Measurements from ENCODE around the gene LRGUK. TPM values are rescaled to one million over a fixed set of nuclear protein-coding genes. Genes with fewer than 3 reads are reported as not detected.

The LRGUK gene
- total and polyA plus RNA-seq, 2 of the 8 experiments (the other 6 are each of a cell fraction or from before 2014, with no cell fraction given), result 1.5 to 3.6 TPM

- no peaks in the 10 kb centered on the region for H4K20me1 ChIP-seq (replicated peaks in 1 of 2; ENCODE audit: control insufficient read depth in 1 of 2, insufficient read depth in 2 of 2, low read length in 2 of 2)
- H4K5ac ChIP-seq (ENCODE audit: insufficient read length, low read depth, low read length), result no peak overlapping the region
- CTCF ChIA-PET (ENCODE audit: partially characterized antibody), result interaction anchor here (1.6 kb wide), 1 partner anchor 12 kb away, joined by 4 read pairs; no protein-coding TSS in a partner anchor
- no peak overlapping the region for H3K4me3 ChIP-seq (ENCODE audit: extremely low read depth in 1 of 4, insufficient read depth in 2 of 4, low read depth in 3 of 4, low read length in 4 of 4)
- POLR2A ChIA-PET (ENCODE audit: partially characterized antibody), result no interaction called here
- H3K23me2 ChIP-seq (ENCODE audit: low read depth, low read length), result no peaks in the 10 kb centered on the region; the same call in 1 of the 2 replicates
- no peak overlapping the region for H2AFZ ChIP-seq (ENCODE audit: low read length)
- H3K4me2 ChIP-seq (ENCODE audit: insufficient read depth in 1 of 2, low read depth in 2 of 2, low read length in 2 of 2), result no peak overlapping the region
- no peaks in the 10 kb centered on the region for H3K27me3 ChIP-seq (replicated peaks in 1 of 4; ENCODE audit: control insufficient read depth in 3 of 4, extremely low read depth in 1 of 4, insufficient read depth in 3 of 4, low read length in 3 of 4)
- H2BK12ac ChIP-seq (ENCODE audit: low read depth, low read length), result no peak overlapping the region
- H2BK5ac ChIP-seq (ENCODE audit: low read depth, low read length), result no peak overlapping the region
- H3K14ac ChIP-seq (ENCODE audit: insufficient read length), result no peak overlapping the region
- no peak overlapping the region for H2AK5ac ChIP-seq (ENCODE audit: low read depth, low read length)
- no peak overlapping the region for H3K9ac ChIP-seq (replicated peaks in 1 of 4; ENCODE audit: extremely low read depth in 1 of 4, low read depth in 3 of 4, low read length in 3 of 4)
- no peak overlapping the region for H2BK15ac ChIP-seq (ENCODE audit: low read length)
- no peaks in the 10 kb centered on the region for H3K9me3 ChIP-seq (ENCODE audit: insufficient read depth in 2 of 2, low read depth in 1 of 2, low read length in 1 of 2)
- H4K8ac ChIP-seq (ENCODE audit: extremely low read depth, insufficient read depth, low read length), result no peak overlapping the region
- no peak overlapping the region for H3K56ac ChIP-seq (replicated peaks; ENCODE audit: insufficient read length, low read depth, low read length)
- H3K23ac ChIP-seq (ENCODE audit: insufficient read length), result no peak overlapping the region
- no peaks in the 10 kb centered on the region for H3K79me2 ChIP-seq (ENCODE audit: control insufficient read depth in 1 of 2, insufficient read depth in 2 of 2, low read length in 2 of 2)
- no peak for FAIRE-seq
- WGBS, 2 experiments (ENCODE audit: extremely low coverage in 1 of 2, insufficient coverage in 1 of 2, insufficient read length in 1 of 2, insufficient replicate concordance in 2 of 2, low coverage in 1 of 2, low lambda C conversion rate in 2 of 2, missing lambda C conversion rate in 1 of 2), result 95% methylated on average over 13 of the region's 16 CpGs; no CpG with 5 or more reads in 1 of the 2 experiments
- no peak for DNase-seq (ENCODE audit: low read depth in 1 of 2, low spot score in 2 of 2)
- no peak overlapping the region for H4K91ac ChIP-seq (replicated peaks; ENCODE audit: insufficient read length, low read length)
- no peaks in the 10 kb centered on the region for H3K4me1 ChIP-seq (replicated peaks in 1 of 4; ENCODE audit: control insufficient read depth in 3 of 4, insufficient read depth in 4 of 4, low read length in 3 of 4)
- no peaks in the 10 kb centered on the region for H3K36me3 ChIP-seq (ENCODE audit: control insufficient read depth in 2 of 4, insufficient read depth in 4 of 4, low read length in 3 of 4)
- peaks cover 2% of the 10 kb centered on the region; the same call in 1 of the 2 replicates for H3K79me1 ChIP-seq (ENCODE audit: low read depth, low read length)
- no peak overlapping the region for H3K18ac ChIP-seq (ENCODE audit: extremely low read depth, low read length)
- H2BK20ac ChIP-seq (ENCODE audit: low read length), result no peak overlapping the region
- no peak for TF ChIP-seq POLR2AphosphoS5 (IDR thresholded peaks at IDR 0.05; ENCODE audit: low read depth, low read length)
- TF ChIP-seq, protein P1, sequence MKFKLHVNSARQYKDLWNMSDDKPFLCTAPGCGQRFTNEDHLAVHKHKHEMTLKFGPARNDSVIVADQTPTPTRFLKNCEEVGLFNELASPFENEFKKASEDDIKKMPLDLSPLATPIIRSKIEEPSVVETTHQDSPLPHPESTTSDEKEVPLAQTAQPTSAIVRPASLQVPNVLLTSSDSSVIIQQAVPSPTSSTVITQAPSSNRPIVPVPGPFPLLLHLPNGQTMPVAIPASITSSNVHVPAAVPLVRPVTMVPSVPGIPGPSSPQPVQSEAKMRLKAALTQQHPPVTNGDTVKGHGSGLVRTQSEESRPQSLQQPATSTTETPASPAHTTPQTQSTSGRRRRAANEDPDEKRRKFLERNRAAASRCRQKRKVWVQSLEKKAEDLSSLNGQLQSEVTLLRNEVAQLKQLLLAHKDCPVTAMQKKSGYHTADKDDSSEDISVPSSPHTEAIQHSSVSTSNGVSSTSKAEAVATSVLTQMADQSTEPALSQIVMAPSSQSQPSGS (IDR thresholded peaks at IDR 0.05; ENCODE audit: low read length), result no peak
- no peak overlapping the region for H3K27ac ChIP-seq (ENCODE audit: low read depth, low read length)
- no peak overlapping the region for H2BK120ac ChIP-seq (replicated peaks; ENCODE audit: low read depth, low read length)
- H3K4ac ChIP-seq (replicated peaks; ENCODE audit: insufficient read length, low read depth, low read length), result no peak overlapping the region
Observed at GRCh38 chr7:134209322-134210015, 82.3 kb downstream of the LRGUK start.
